GM23338 (cell line): ENCODE results near the gene HHIPL1.

Experiments
- CTCF ChIP-seq, 2 experiments: fragments of 200-600 bp in 1 of 2; sonication (generic) in 1 of 2; conservative IDR thresholded peaks; 2 replicates each; pipeline versions ENCODE4 v1.5.1 to v1.6.1; 2016 to 2017; ENCODE audit warnings: antibody characterized with exemption in 2 of 2, low read depth in 2 of 2, mild to moderate bottlenecking in 2 of 2, moderate library complexity in 1 of 2
- EZH2 ChIP-seq: fragments of 200-600 bp; sonication (generic); IDR thresholded peaks from one replicate; pipeline ENCODE4 v1.8.0; 2017; ENCODE audit warnings: antibody characterized with exemption, mild to moderate bottlenecking, low read depth; ENCODE audit not compliant: unreplicated experiment
- POLR2AphosphoS5 ChIP-seq: IDR thresholded peaks from 2 replicates; pipeline ENCODE4 v1.6.1; 2016; ENCODE audit warnings: antibody characterized with exemption, low read depth

- TF ChIP-seq CTCF (conservative IDR thresholded peaks at IDR 0.05; ENCODE audit: low read depth in 2 of 2) (no peak), EZH2 (no peak), POLR2AphosphoS5 (no peak)
Observed at GRCh38 chr14:99685151-99685591, 40.2 kb downstream of the HHIPL1 start.
